H1 (cell line): ENCODE results near the gene BCL11A. TPM values are rescaled to one million over a fixed set of nuclear protein-coding genes. Genes with fewer than 3 reads are reported as not detected.

Experiments used
- BCL11A ChIP-seq, 2 experiments: IDR thresholded peaks; one replicate each; pipeline ENCODE4 v1.6.1; 2011; ENCODE audit warnings: low read depth in 2 of 2, low read length in 2 of 2, mild to moderate bottlenecking in 2 of 2
- JUND ChIP-seq: IDR thresholded peaks from 2 replicates; pipeline ENCODE4 v1.6.1; 2011; ENCODE audit warnings: mild to moderate bottlenecking, improper control_type of control experiment, low read length
- KDM4A ChIP-seq: IDR thresholded peaks from one replicate; pipeline ENCODE4 v1.7.1; 2012; ENCODE audit warnings: low read depth, mild to moderate bottlenecking, moderate library complexity, low read length, inconsistent platforms; ENCODE audit not compliant: severe bottlenecking
- SRF ChIP-seq: IDR thresholded peaks from 2 replicates; pipeline ENCODE4 v1.6.1; 2011; ENCODE audit warnings: mild to moderate bottlenecking, low read depth, low read length, moderate library complexity
- polyA plus RNA-seq, 7 experiments: library from polyadenylated mRNA; depleted of rRNA in 3 of 7; stranded (reverse) in 5 of 7; unstranded in 2 of 7; fragments of >200 nt in 5 of 7; fragments of 200-250 nt in 2 of 7; gene quantifications; 1 replicate in 5 of 7; 2 replicates in 1 of 7; 4 replicates in 1 of 7; pipeline versions ENCODE4 v1.2.1 to v1.2.3, GENCODE V29; 2011 to 2013; ENCODE audit warnings: missing spikeins in 2 of 7, mixed read lengths in 2 of 7
- total RNA-seq: library from RNA; stranded (reverse); fragmentation: NEBNext Ultra II Directional; extraction: Animal tissue kit (Norgen Biotek cat#: 25700); gene quantifications from 2 replicates; pipeline ENCODE4 v1.2.1, GENCODE V29; 2021

The BCL11A gene
- total and polyA plus RNA-seq, 2 of the 8 experiments (the other 6 are each of a cell fraction or from before 2014, with no cell fraction given), result 11.9 to 59.3 TPM

DNA sequence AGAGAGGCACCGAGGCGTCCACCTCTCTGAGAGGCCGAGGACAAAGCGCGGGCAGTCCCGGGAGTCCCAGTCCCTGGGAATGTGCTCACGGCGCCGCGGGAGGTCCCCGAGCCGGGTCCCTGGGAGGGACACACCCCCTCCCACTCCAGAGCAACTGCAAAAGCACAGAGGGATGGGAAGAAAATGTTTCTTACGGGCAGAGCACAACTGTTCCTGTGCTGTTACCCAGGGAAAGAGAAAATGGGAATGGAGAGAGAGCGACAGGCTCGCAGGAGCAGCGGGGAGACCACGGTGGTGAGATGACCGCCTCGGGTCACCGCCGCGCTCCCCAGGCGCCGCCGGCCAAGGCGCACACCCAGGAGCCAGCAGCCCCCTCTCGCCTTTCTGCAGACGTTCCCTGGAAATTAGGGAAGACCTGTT lies 1.2 kb upstream of the BCL11A start (continued):
- TF ChIP-seq SRF (no peak), JUND (no peak), BCL11A (IDR thresholded peaks at IDR 0.05; ENCODE audit: low read depth in 2 of 2, low read length in 2 of 2) (no peak), KDM4A (peak; percentile 79)
